H9 (cell line): Measurements from ENCODE around the gene PRSS50. TPM values are rescaled to one million over a fixed set of nuclear protein-coding genes. Genes with fewer than 3 reads are reported as not detected.

Experiments
- DNase-seq: peaks from one replicate; pipeline ENCODE4 v3.0.0-alpha.2; 2017
- H2AFZ ChIP-seq: one replicate; pipeline ENCODE4 v1.6.1; 2013; ENCODE audit warnings: mild to moderate bottlenecking, low read length, control low read depth, moderate library complexity
- H2AK5ac ChIP-seq: 2 replicates; pipeline ENCODE4 v1.6.1; 2013; ENCODE audit warnings: low read length, control low read depth, mixed read lengths; ENCODE audit not compliant: insufficient read length
- H2BK120ac ChIP-seq: one replicate; pipeline ENCODE4 v1.6.1; 2013; ENCODE audit warnings: low read depth, mild to moderate bottlenecking, low read length, control low read depth, inconsistent platforms; ENCODE audit not compliant: poor library complexity, severe bottlenecking
- H2BK12ac ChIP-seq: 2 replicates; pipeline ENCODE4 v1.6.1; 2013; ENCODE audit warnings: low read length, control low read depth, mixed read lengths, low read depth; ENCODE audit not compliant: insufficient read length
- H2BK15ac ChIP-seq: 2 replicates; pipeline ENCODE4 v1.6.1; 2013; ENCODE audit warnings: low read depth, low read length, control low read depth
- H2BK20ac ChIP-seq: one replicate; pipeline ENCODE4 v1.6.1; 2013; ENCODE audit warnings: low read depth, mild to moderate bottlenecking, low read length, control low read depth, inconsistent platforms; ENCODE audit not compliant: poor library complexity, severe bottlenecking
- H2BK5ac ChIP-seq: 2 replicates; pipeline ENCODE4 v1.6.1; 2013; ENCODE audit warnings: low read length, control low read depth, mixed read lengths; ENCODE audit not compliant: insufficient read length
- H3K14ac ChIP-seq: 2 replicates; pipeline ENCODE4 v1.6.1; 2013; ENCODE audit warnings: low read length, control low read depth; ENCODE audit not compliant: insufficient read depth
- H3K18ac ChIP-seq: 2 replicates; pipeline ENCODE4 v1.6.1; 2013; ENCODE audit warnings: low read depth, mild to moderate bottlenecking, mixed read lengths, low read length, control low read depth; ENCODE audit not compliant: insufficient read length
- H3K23ac ChIP-seq: 2 replicates; pipeline ENCODE4 v1.6.1; 2013; ENCODE audit warnings: low read length, control low read depth, mixed read lengths, low read depth; ENCODE audit not compliant: insufficient read length
- H3K23me2 ChIP-seq: 2 replicates; pipeline ENCODE4 v1.6.1; 2013; ENCODE audit warnings: low read depth, mild to moderate bottlenecking, mixed read lengths, low read length, control low read depth; ENCODE audit not compliant: insufficient read length, poor library complexity, severe bottlenecking
- H3K27ac ChIP-seq: 2 replicates; pipeline ENCODE4 v1.5.1; 2013; ENCODE audit warnings: low read length, control low read depth, mixed read lengths, low read depth; ENCODE audit not compliant: insufficient read length
- H3K27me3 ChIP-seq: 2 replicates; pipeline ENCODE4 v1.6.1; 2013; ENCODE audit warnings: low read length, control low read depth, inconsistent platforms; ENCODE audit not compliant: insufficient read depth
- H3K4ac ChIP-seq: 2 replicates; pipeline ENCODE4 v1.6.1; 2013; ENCODE audit warnings: low read depth, mild to moderate bottlenecking, control low read depth, inconsistent platforms, low read length, moderate library complexity
- H3K4me1 ChIP-seq: 2 replicates; pipeline ENCODE4 v1.6.1; 2013; ENCODE audit warnings: low read length, control low read depth, inconsistent platforms; ENCODE audit not compliant: insufficient read depth
- H3K4me2 ChIP-seq: 2 replicates; pipeline ENCODE4 v1.6.1; 2013; ENCODE audit warnings: low read length, control low read depth, mixed read lengths; ENCODE audit not compliant: insufficient read length, insufficient read depth
- H3K56ac ChIP-seq: 2 replicates; pipeline ENCODE4 v1.6.1; 2013; ENCODE audit warnings: low read depth, mild to moderate bottlenecking, mixed read lengths, low read length, control low read depth; ENCODE audit not compliant: insufficient read length
- H3K79me1 ChIP-seq: 2 replicates; pipeline ENCODE4 v1.6.1; 2013; ENCODE audit warnings: low read depth, mild to moderate bottlenecking, moderate library complexity, low read length, control low read depth, inconsistent platforms; ENCODE audit not compliant: insufficient read depth, poor library complexity, severe bottlenecking
- H3K79me2 ChIP-seq: 2 replicates; pipeline ENCODE4 v1.6.1; 2013; ENCODE audit warnings: low read length, control low read depth, inconsistent platforms; ENCODE audit not compliant: insufficient read depth
- H3K9ac ChIP-seq: 2 replicates; pipeline ENCODE4 v1.6.1; 2013; ENCODE audit warnings: low read length, control low read depth, mixed read lengths; ENCODE audit not compliant: insufficient read length; ENCODE audit errors: extremely low read depth
- H3K9me3 ChIP-seq: one replicate; pipeline ENCODE4 v1.6.1; 2013; ENCODE audit warnings: low read depth, low read length, inconsistent platforms; ENCODE audit not compliant: control insufficient read depth
- H3T11ph ChIP-seq: one replicate; pipeline ENCODE4 v1.6.1; 2013; ENCODE audit warnings: mild to moderate bottlenecking, low read length, control low read depth, inconsistent platforms
- H4K20me1 ChIP-seq: one replicate; pipeline ENCODE4 v1.6.1; 2013; ENCODE audit not compliant: control insufficient read depth, insufficient read length, insufficient read depth
- H4K5ac ChIP-seq: 2 replicates; pipeline ENCODE4 v1.6.1; 2013; ENCODE audit warnings: low read depth, mild to moderate bottlenecking, mixed read lengths, low read length, control low read depth; ENCODE audit not compliant: insufficient read length
- H4K8ac ChIP-seq: replicated peaks from 2 replicates; pipeline ENCODE4 v1.6.1; 2013; ENCODE audit warnings: low read length, control low read depth, mixed read lengths, low read depth; ENCODE audit not compliant: insufficient read length
- H4K91ac ChIP-seq: 2 replicates; pipeline ENCODE4 v1.6.1; 2013; ENCODE audit warnings: low read depth, mild to moderate bottlenecking, moderate library complexity, mixed read lengths, low read length, control low read depth; ENCODE audit not compliant: insufficient read length
- H3K27ac Mint-ChIP-seq, 3 experiments: 2 replicates in 2 of 3; 3 replicates in 1 of 3; pipeline ENCODE4 v1.8.0; 2020 to 2021; ENCODE audit warnings: mixed read lengths in 3 of 3, mild to moderate bottlenecking in 1 of 3, moderate library complexity in 1 of 3
- H3K27me3 Mint-ChIP-seq: 2 replicates; pipeline ENCODE4 v1.8.0; 2021; ENCODE audit warnings: low read depth, mild to moderate bottlenecking, moderate library complexity, mixed read lengths
- H3K36me3 Mint-ChIP-seq, 3 experiments: 2 replicates in 2 of 3; 3 replicates in 1 of 3; pipeline ENCODE4 v1.8.0; 2020 to 2021; ENCODE audit warnings: low read depth in 3 of 3, mixed read lengths in 3 of 3; ENCODE audit not compliant: insufficient read depth in 1 of 3
- H3K4me1 Mint-ChIP-seq, 2 experiments: 2 replicates each; pipeline ENCODE4 v1.8.0; 2020; ENCODE audit warnings: mixed read lengths in 2 of 2
- H3K4me3 Mint-ChIP-seq, 2 experiments: 2 replicates in 1 of 2; 3 replicates in 1 of 2; pipeline ENCODE4 v1.8.0; 2020 to 2021; ENCODE audit warnings: mild to moderate bottlenecking in 2 of 2, mixed read lengths in 2 of 2, moderate library complexity in 1 of 2
- H3K9me3 Mint-ChIP-seq, 2 experiments: 2 replicates in 1 of 2; 3 replicates in 1 of 2; pipeline ENCODE4 v1.8.0; 2020; ENCODE audit warnings: mild to moderate bottlenecking in 2 of 2, mixed read lengths in 2 of 2, moderate library complexity in 1 of 2
- CTCF ChIP-seq: fragments of 200-600 bp; sonication (generic); conservative IDR thresholded peaks from 3 replicates; pipeline ENCODE4 v1.8.0; 2021; ENCODE audit warnings: antibody characterized with exemption, mild to moderate bottlenecking
- WGBS: extraction: QIAGEN DNeasy Blood & Tissue Kit; methylation state at CpG from one replicate; pipeline ENCODE4 v1.1.7; 2013; ENCODE audit warnings: missing lambda C conversion rate, low lambda C conversion rate, mixed read lengths; ENCODE audit not compliant: insufficient read length; ENCODE audit errors: extremely low coverage; 5-methylcytosine and 5-hydroxymethylcytosine counted together
- total RNA-seq: library from RNA; stranded (reverse); gene quantifications from 2 replicates; pipeline ENCODE4 v1.2.1, GENCODE V29; 2021

Gene PRSS50
- total RNA-seq, 1 experiment from 2014 or later: 0.24 TPM

DNA sequence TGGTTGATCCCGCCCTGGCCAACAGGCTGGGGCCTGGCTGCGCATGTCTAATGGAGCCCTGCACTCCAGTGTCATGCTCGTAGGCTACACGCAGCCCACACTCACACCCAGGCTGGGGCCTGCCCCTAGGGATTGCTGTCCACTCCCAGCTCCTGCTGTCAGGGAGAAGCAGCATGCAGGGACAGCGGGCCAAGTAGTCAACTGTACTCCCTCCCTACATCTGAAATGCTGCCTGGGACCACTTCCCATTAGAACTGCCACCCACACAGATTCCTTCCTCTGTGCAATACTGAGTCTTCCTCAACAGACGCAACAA, 40.3 kb downstream of the PRSS50 start:
- no peaks in the 10 kb centered on the region for H3K27me3 ChIP-seq
- H2AFZ ChIP-seq: no peak overlapping the region
- H3K79me1 ChIP-seq: no peaks in the 10 kb centered on the region
- no peak overlapping the region for H2BK15ac ChIP-seq
- H3K27ac ChIP-seq: no peak overlapping the region
- Mint-ChIP-seq H3K9me3 (no peaks in the 10 kb centered on the region), H3K36me3 (peaks cover 0 to 8% (median 0%) of the 10 kb centered on the region in 3 experiments; a peak in 4 of 7 replicates), H3K27ac (no peak overlapping the region; a peak in 1 of 7 replicates), H3K27me3 (no peaks in the 10 kb centered on the region; the same call in 1 of the 2 replicates), H3K4me1 (peaks cover 3 to 24% of the 10 kb centered on the region in 2 experiments), H3K4me3 (no peak overlapping the region)
- no CpG with 5 or more reads among the region's 6 CpGs for WGBS
- no peaks in the 10 kb centered on the region for H3K9me3 ChIP-seq
- no peak for TF ChIP-seq CTCF
- no peak overlapping the region for H2BK5ac ChIP-seq
- H2BK12ac ChIP-seq: no peak overlapping the region
- H2BK120ac ChIP-seq: no peak overlapping the region
- H2BK20ac ChIP-seq: no peak overlapping the region
- DNase-seq: no peak
- no peak overlapping the region for H3K56ac ChIP-seq
- no peak overlapping the region for H3T11ph ChIP-seq
- no peak overlapping the region for H2AK5ac ChIP-seq
- H3K79me2 ChIP-seq: no peaks in the 10 kb centered on the region
- H3K4ac ChIP-seq: no peak overlapping the region
- no peak overlapping the region for H4K5ac ChIP-seq
- no peaks in the 10 kb centered on the region for H4K20me1 ChIP-seq
- no peak overlapping the region for H3K9ac ChIP-seq
- no peak overlapping the region for H4K91ac ChIP-seq
- no peak overlapping the region for H3K18ac ChIP-seq
- H3K23ac ChIP-seq: no peak overlapping the region
- H3K4me2 ChIP-seq: no peak overlapping the region
- no peaks in the 10 kb centered on the region for H3K23me2 ChIP-seq
- H3K14ac ChIP-seq: no peak overlapping the region
- H4K8ac ChIP-seq: no peak overlapping the region
- no peaks in the 10 kb centered on the region for H3K4me1 ChIP-seq
